NCI-H526 treated with DMSO at 0.1 percent for 48 hours (cell line): ENCODE measurements around the gene RNU1-4.
"Not testable (repeated sequence)": the region's sequence is repeated elsewhere in the genome, so short reads cannot be mapped to it uniquely, and the experiment has no call there.

Experiments used
- DNase-seq: peaks from one replicate; lab custom pipeline; 2025; lab: John Stamatoyannopoulos, UW

Gene RNU1-4

GRCh38 chr1:16728243-16728949, 11.9 kb upstream of the RNU1-4 start:
- DNase-seq = not testable (repeated sequence)

GRCh38 chr1:16732254-16732896, 7.9 kb upstream of the RNU1-4 start:
- not testable (repeated sequence) for DNase-seq

GRCh38 chr1:16741230-16741629, 914 bp downstream of the RNU1-4 start:
- not testable (repeated sequence) for DNase-seq

GRCh38 chr1:16747660-16748059, 7.3 kb downstream of the RNU1-4 start:
- not testable (repeated sequence) for DNase-seq

GRCh38 chr1:16748710-16749109, 8.4 kb downstream of the RNU1-4 start:
- DNase-seq = not testable (repeated sequence)

- DNase-seq = not testable (repeated sequence)
These were observed 9.9 kb downstream of the RNU1-4 start for GRCh38 chr1:16749910-16750888.

GRCh38 chr1:16752770-16753169, 12.5 kb downstream of the RNU1-4 start:
- not testable (repeated sequence) for DNase-seq

- DNase-seq = not testable (repeated sequence)
These were observed 15.1 kb downstream of the RNU1-4 start for GRCh38 chr1:16755385-16755784.

- not testable (repeated sequence) for DNase-seq
These were observed 15.6 kb downstream of the RNU1-4 start for GRCh38 chr1:16755932-16756331.

GRCh38 chr1:16757574-16757973, 17.3 kb downstream of the RNU1-4 start:
- DNase-seq = not testable (repeated sequence)

GRCh38 chr1:16758060-16758459, 17.7 kb downstream of the RNU1-4 start:
- DNase-seq = not testable (repeated sequence)

GRCh38 chr1:16759041-16759493, 18.8 kb downstream of the RNU1-4 start:
- not testable (repeated sequence) for DNase-seq

GRCh38 chr1:16759650-16760455, 19.5 kb downstream of the RNU1-4 start:
- DNase-seq = not testable (repeated sequence)

GRCh38 chr1:16760456-16760765, 20.1 kb downstream of the RNU1-4 start:
- not testable (repeated sequence) for DNase-seq

GRCh38 chr1:16760801-16761200, 20.5 kb downstream of the RNU1-4 start:
- not testable (repeated sequence) for DNase-seq

GRCh38 chr1:16764248-16764819, 24.0 kb downstream of the RNU1-4 start:
- not testable (repeated sequence) for DNase-seq

GRCh38 chr1:16764820-16765655, 24.7 kb downstream of the RNU1-4 start:
- peak; percentile 27 for DNase-seq

- DNase-seq = not testable (repeated sequence)
These were observed 25.7 kb downstream of the RNU1-4 start for GRCh38 chr1:16765731-16766605.

- not testable (repeated sequence) for DNase-seq
These were observed 26.5 kb downstream of the RNU1-4 start for GRCh38 chr1:16766689-16767256.
